H9 (cell line): ENCODE data around the gene ABCC3. TPM values are rescaled to one million over a fixed set of nuclear protein-coding genes. Genes with fewer than 3 reads are reported as not detected.

Experiments used
- DNase-seq: peaks from one replicate; pipeline ENCODE4 v3.0.0-alpha.2; 2017
- H2AFZ ChIP-seq: one replicate; pipeline ENCODE4 v1.6.1; 2013; ENCODE audit warnings: mild to moderate bottlenecking, low read length, control low read depth, moderate library complexity
- H2AK5ac ChIP-seq: 2 replicates; pipeline ENCODE4 v1.6.1; 2013; ENCODE audit warnings: low read length, control low read depth, mixed read lengths; ENCODE audit not compliant: insufficient read length
- H2BK120ac ChIP-seq: one replicate; pipeline ENCODE4 v1.6.1; 2013; ENCODE audit warnings: low read depth, mild to moderate bottlenecking, low read length, control low read depth, inconsistent platforms; ENCODE audit not compliant: poor library complexity, severe bottlenecking
- H2BK12ac ChIP-seq: 2 replicates; pipeline ENCODE4 v1.6.1; 2013; ENCODE audit warnings: low read length, control low read depth, mixed read lengths, low read depth; ENCODE audit not compliant: insufficient read length
- H2BK15ac ChIP-seq: 2 replicates; pipeline ENCODE4 v1.6.1; 2013; ENCODE audit warnings: low read depth, low read length, control low read depth
- H2BK20ac ChIP-seq: one replicate; pipeline ENCODE4 v1.6.1; 2013; ENCODE audit warnings: low read depth, mild to moderate bottlenecking, low read length, control low read depth, inconsistent platforms; ENCODE audit not compliant: poor library complexity, severe bottlenecking
- H2BK5ac ChIP-seq: 2 replicates; pipeline ENCODE4 v1.6.1; 2013; ENCODE audit warnings: low read length, control low read depth, mixed read lengths; ENCODE audit not compliant: insufficient read length
- H3K14ac ChIP-seq: 2 replicates; pipeline ENCODE4 v1.6.1; 2013; ENCODE audit warnings: low read length, control low read depth; ENCODE audit not compliant: insufficient read depth
- H3K18ac ChIP-seq: 2 replicates; pipeline ENCODE4 v1.6.1; 2013; ENCODE audit warnings: low read depth, mild to moderate bottlenecking, mixed read lengths, low read length, control low read depth; ENCODE audit not compliant: insufficient read length
- H3K23ac ChIP-seq: 2 replicates; pipeline ENCODE4 v1.6.1; 2013; ENCODE audit warnings: low read length, control low read depth, mixed read lengths, low read depth; ENCODE audit not compliant: insufficient read length
- H3K23me2 ChIP-seq: 2 replicates; pipeline ENCODE4 v1.6.1; 2013; ENCODE audit warnings: low read depth, mild to moderate bottlenecking, mixed read lengths, low read length, control low read depth; ENCODE audit not compliant: insufficient read length, poor library complexity, severe bottlenecking
- H3K27ac ChIP-seq: 2 replicates; pipeline ENCODE4 v1.5.1; 2013; ENCODE audit warnings: low read length, control low read depth, mixed read lengths, low read depth; ENCODE audit not compliant: insufficient read length
- H3K27me3 ChIP-seq: 2 replicates; pipeline ENCODE4 v1.6.1; 2013; ENCODE audit warnings: low read length, control low read depth, inconsistent platforms; ENCODE audit not compliant: insufficient read depth
- H3K4ac ChIP-seq: 2 replicates; pipeline ENCODE4 v1.6.1; 2013; ENCODE audit warnings: low read depth, mild to moderate bottlenecking, control low read depth, inconsistent platforms, low read length, moderate library complexity
- H3K4me1 ChIP-seq: 2 replicates; pipeline ENCODE4 v1.6.1; 2013; ENCODE audit warnings: low read length, control low read depth, inconsistent platforms; ENCODE audit not compliant: insufficient read depth
- H3K4me2 ChIP-seq: 2 replicates; pipeline ENCODE4 v1.6.1; 2013; ENCODE audit warnings: low read length, control low read depth, mixed read lengths; ENCODE audit not compliant: insufficient read length, insufficient read depth
- H3K56ac ChIP-seq: 2 replicates; pipeline ENCODE4 v1.6.1; 2013; ENCODE audit warnings: low read depth, mild to moderate bottlenecking, mixed read lengths, low read length, control low read depth; ENCODE audit not compliant: insufficient read length
- H3K79me1 ChIP-seq: 2 replicates; pipeline ENCODE4 v1.6.1; 2013; ENCODE audit warnings: low read depth, mild to moderate bottlenecking, moderate library complexity, low read length, control low read depth, inconsistent platforms; ENCODE audit not compliant: insufficient read depth, poor library complexity, severe bottlenecking
- H3K79me2 ChIP-seq: 2 replicates; pipeline ENCODE4 v1.6.1; 2013; ENCODE audit warnings: low read length, control low read depth, inconsistent platforms; ENCODE audit not compliant: insufficient read depth
- H3K9ac ChIP-seq: 2 replicates; pipeline ENCODE4 v1.6.1; 2013; ENCODE audit warnings: low read length, control low read depth, mixed read lengths; ENCODE audit not compliant: insufficient read length; ENCODE audit errors: extremely low read depth
- H3K9me3 ChIP-seq: one replicate; pipeline ENCODE4 v1.6.1; 2013; ENCODE audit warnings: low read depth, low read length, inconsistent platforms; ENCODE audit not compliant: control insufficient read depth
- H3T11ph ChIP-seq: one replicate; pipeline ENCODE4 v1.6.1; 2013; ENCODE audit warnings: mild to moderate bottlenecking, low read length, control low read depth, inconsistent platforms
- H4K20me1 ChIP-seq: one replicate; pipeline ENCODE4 v1.6.1; 2013; ENCODE audit not compliant: control insufficient read depth, insufficient read length, insufficient read depth
- H4K5ac ChIP-seq: 2 replicates; pipeline ENCODE4 v1.6.1; 2013; ENCODE audit warnings: low read depth, mild to moderate bottlenecking, mixed read lengths, low read length, control low read depth; ENCODE audit not compliant: insufficient read length
- H4K8ac ChIP-seq: replicated peaks from 2 replicates; pipeline ENCODE4 v1.6.1; 2013; ENCODE audit warnings: low read length, control low read depth, mixed read lengths, low read depth; ENCODE audit not compliant: insufficient read length
- H4K91ac ChIP-seq: 2 replicates; pipeline ENCODE4 v1.6.1; 2013; ENCODE audit warnings: low read depth, mild to moderate bottlenecking, moderate library complexity, mixed read lengths, low read length, control low read depth; ENCODE audit not compliant: insufficient read length
- H3K27ac Mint-ChIP-seq, 3 experiments: 2 replicates in 2 of 3; 3 replicates in 1 of 3; pipeline ENCODE4 v1.8.0; 2020 to 2021; ENCODE audit warnings: mixed read lengths in 3 of 3, mild to moderate bottlenecking in 1 of 3, moderate library complexity in 1 of 3
- H3K27me3 Mint-ChIP-seq: 2 replicates; pipeline ENCODE4 v1.8.0; 2021; ENCODE audit warnings: low read depth, mild to moderate bottlenecking, moderate library complexity, mixed read lengths
- H3K36me3 Mint-ChIP-seq, 3 experiments: 2 replicates in 2 of 3; 3 replicates in 1 of 3; pipeline ENCODE4 v1.8.0; 2020 to 2021; ENCODE audit warnings: low read depth in 3 of 3, mixed read lengths in 3 of 3; ENCODE audit not compliant: insufficient read depth in 1 of 3
- H3K4me1 Mint-ChIP-seq, 2 experiments: 2 replicates each; pipeline ENCODE4 v1.8.0; 2020; ENCODE audit warnings: mixed read lengths in 2 of 2
- H3K4me3 Mint-ChIP-seq, 2 experiments: 2 replicates in 1 of 2; 3 replicates in 1 of 2; pipeline ENCODE4 v1.8.0; 2020 to 2021; ENCODE audit warnings: mild to moderate bottlenecking in 2 of 2, mixed read lengths in 2 of 2, moderate library complexity in 1 of 2
- H3K9me3 Mint-ChIP-seq, 2 experiments: 2 replicates in 1 of 2; 3 replicates in 1 of 2; pipeline ENCODE4 v1.8.0; 2020; ENCODE audit warnings: mild to moderate bottlenecking in 2 of 2, mixed read lengths in 2 of 2, moderate library complexity in 1 of 2
- WGBS: extraction: QIAGEN DNeasy Blood & Tissue Kit; methylation state at CpG from one replicate; pipeline ENCODE4 v1.1.7; 2013; ENCODE audit warnings: missing lambda C conversion rate, low lambda C conversion rate, mixed read lengths; ENCODE audit not compliant: insufficient read length; ENCODE audit errors: extremely low coverage; 5-methylcytosine and 5-hydroxymethylcytosine counted together
- total RNA-seq: library from RNA; stranded (reverse); gene quantifications from 2 replicates; pipeline ENCODE4 v1.2.1, GENCODE V29; 2021
- TF ChIP-seq, protein P1 (sequence below): fragments of 200-600 bp; sonication (generic); conservative IDR thresholded peaks from 3 replicates; pipeline ENCODE4 v1.8.0; 2021; ENCODE audit warnings: antibody characterized with exemption, mild to moderate bottlenecking

The ABCC3 gene
- total RNA-seq, 1 experiment from 2014 or later: 0.31 TPM

DNA sequence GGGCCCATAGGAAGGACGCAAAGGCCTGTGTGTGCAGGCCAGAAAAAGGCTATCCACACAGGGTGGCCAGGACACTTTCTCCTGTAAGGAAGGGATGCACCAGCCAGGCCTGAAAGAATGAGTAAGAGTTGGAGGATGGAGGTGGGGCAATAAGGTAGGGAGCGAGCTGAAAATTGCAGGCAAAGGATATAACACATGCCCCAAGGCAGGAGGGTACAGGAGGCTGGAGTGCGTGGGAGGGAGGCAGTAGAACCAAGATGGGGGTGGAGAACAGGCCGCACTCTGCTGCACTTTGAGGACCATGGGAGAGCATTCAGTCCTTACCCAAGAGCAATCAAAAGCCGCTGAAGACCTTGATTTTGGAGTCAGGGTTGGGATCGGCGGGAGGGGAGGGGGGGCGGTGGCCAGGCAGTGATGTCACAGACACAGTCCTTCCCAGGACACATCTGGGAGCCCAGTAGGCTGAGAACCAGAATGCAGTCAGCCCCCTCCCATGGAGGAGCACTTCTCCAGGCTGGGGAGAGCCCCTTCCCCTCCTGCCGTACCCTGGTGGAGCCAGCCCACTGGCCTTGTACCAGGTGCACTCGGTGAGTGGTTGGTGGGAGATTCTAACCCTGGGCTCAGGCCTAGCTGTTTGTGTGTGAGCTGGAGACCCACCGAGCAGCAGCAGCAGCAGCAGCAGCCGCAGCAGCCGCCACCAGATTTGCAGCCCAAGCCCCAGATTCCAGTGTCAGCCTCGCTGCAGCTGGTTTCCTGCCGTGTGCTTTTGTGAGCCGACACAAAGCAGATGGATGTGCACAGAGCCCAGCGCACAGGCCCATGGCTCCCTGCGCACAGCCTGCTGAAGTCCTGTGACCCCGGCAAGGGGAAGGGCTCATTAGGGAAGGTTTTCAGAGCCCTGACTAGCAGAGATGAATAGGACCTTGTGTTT, 55.5 kb downstream of the ABCC3 start:
- no peak overlapping the region for H3K4ac ChIP-seq
- H3K23ac ChIP-seq: no peak overlapping the region
- no peaks in the 10 kb centered on the region; a peak in 1 of 5 replicates for H3K9me3 Mint-ChIP-seq
- no peak overlapping the region for H2BK5ac ChIP-seq
- no peaks in the 10 kb centered on the region for H3K23me2 ChIP-seq
- peak overlapping the region; percentile 21 to 70 (median 53); a peak in 3 of 7 replicates for H3K27ac Mint-ChIP-seq
- no peak overlapping the region for H2BK12ac ChIP-seq
- H3K18ac ChIP-seq: no peak overlapping the region
- no peak overlapping the region for H3K4me2 ChIP-seq
- no peaks in the 10 kb centered on the region for H3K27me3 Mint-ChIP-seq
- no peak overlapping the region for H3K27ac ChIP-seq
- H3K4me1 ChIP-seq: no peaks in the 10 kb centered on the region
- no peak overlapping the region for H2AK5ac ChIP-seq
- H4K5ac ChIP-seq: no peak overlapping the region
- WGBS: no CpG with 5 or more reads among the region's 19 CpGs
- no peak overlapping the region; the same call in 1 of the 2 replicates for H3K14ac ChIP-seq
- no peak overlapping the region for H2BK20ac ChIP-seq
- no peak overlapping the region for H2AFZ ChIP-seq
- no peaks in the 10 kb centered on the region for H3K79me2 ChIP-seq
- peaks cover 4 to 26% (median 21%) of the 10 kb centered on the region in 3 experiments; a peak in 5 of 7 replicates for H3K36me3 Mint-ChIP-seq
- H3K27me3 ChIP-seq: no peaks in the 10 kb centered on the region
- peak; percentile 62 for DNase-seq
- no peaks in the 10 kb centered on the region for H3K9me3 ChIP-seq
- no peaks in the 10 kb centered on the region for H4K20me1 ChIP-seq
- H2BK15ac ChIP-seq: no peak overlapping the region
- no peak overlapping the region for H3K9ac ChIP-seq
- H3K4me3 Mint-ChIP-seq: peak overlapping the region in 1 of 2 experiments; percentile 57; a peak in 2 of 5 replicates
- no peak overlapping the region for H3T11ph ChIP-seq
- no peaks in the 10 kb centered on the region for H3K79me1 ChIP-seq
- TF ChIP-seq, protein P1, sequence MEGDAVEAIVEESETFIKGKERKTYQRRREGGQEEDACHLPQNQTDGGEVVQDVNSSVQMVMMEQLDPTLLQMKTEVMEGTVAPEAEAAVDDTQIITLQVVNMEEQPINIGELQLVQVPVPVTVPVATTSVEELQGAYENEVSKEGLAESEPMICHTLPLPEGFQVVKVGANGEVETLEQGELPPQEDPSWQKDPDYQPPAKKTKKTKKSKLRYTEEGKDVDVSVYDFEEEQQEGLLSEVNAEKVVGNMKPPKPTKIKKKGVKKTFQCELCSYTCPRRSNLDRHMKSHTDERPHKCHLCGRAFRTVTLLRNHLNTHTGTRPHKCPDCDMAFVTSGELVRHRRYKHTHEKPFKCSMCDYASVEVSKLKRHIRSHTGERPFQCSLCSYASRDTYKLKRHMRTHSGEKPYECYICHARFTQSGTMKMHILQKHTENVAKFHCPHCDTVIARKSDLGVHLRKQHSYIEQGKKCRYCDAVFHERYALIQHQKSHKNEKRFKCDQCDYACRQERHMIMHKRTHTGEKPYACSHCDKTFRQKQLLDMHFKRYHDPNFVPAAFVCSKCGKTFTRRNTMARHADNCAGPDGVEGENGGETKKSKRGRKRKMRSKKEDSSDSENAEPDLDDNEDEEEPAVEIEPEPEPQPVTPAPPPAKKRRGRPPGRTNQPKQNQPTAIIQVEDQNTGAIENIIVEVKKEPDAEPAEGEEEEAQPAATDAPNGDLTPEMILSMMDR: no peak
- no peak overlapping the region for H2BK120ac ChIP-seq
- no peak overlapping the region for H3K56ac ChIP-seq
- H3K4me1 Mint-ChIP-seq: peaks cover 27 to 42% of the 10 kb centered on the region in 2 experiments
- H4K91ac ChIP-seq: no peak overlapping the region
- no peak overlapping the region for H4K8ac ChIP-seq
